C4-2B (cell line): Measurements from ENCODE around the gene FOXI1.

Experiments
- ZFX ChIP-seq: fragments of 450-650 bp; IDR thresholded peaks from 2 replicates; pipeline ENCODE4 v1.6.1; 2017
- TF ChIP-seq, protein P1 (sequence below): fragments of 450-650 bp; conservative IDR thresholded peaks from 2 replicates; pipeline ENCODE4 v1.5.1; 2017; ENCODE audit warnings: mild to moderate bottlenecking

DNA sequence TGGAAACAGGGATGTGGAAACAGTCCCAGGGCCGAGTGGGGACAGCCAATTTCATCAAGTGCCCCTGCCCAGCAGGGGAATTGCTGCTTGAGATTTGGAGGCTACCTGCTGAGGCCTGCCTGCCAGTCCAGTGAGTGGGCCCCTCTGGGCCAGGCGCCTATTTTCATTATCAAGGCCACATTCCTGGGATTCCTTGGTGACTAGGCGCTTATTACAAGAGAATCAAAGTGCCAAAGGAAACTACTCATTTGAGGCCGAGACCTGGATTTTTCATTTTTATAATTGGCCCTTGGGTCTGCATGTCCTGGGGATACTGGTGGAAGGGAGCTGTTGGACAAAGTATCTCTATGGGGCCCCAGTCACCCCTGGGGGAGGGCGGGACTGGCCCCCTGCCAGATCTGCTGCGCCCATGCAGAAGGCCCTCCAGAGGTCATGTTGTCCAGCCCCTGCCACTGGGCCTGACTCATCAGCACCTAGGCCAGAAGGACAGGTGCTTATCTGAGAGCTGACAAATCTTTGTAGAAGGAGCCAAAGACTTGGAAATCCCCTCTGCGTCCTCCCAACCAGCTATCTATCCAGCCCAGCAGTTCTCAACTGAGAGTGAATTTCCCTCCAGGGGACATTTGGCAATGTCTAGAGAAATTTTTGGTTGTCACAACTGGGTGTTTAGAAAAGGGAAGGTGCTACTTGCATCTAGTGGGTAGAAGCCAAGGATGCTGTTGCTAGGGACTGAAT lies 45.6 kb downstream of the FOXI1 start:
- TF ChIP-seq, protein P1, sequence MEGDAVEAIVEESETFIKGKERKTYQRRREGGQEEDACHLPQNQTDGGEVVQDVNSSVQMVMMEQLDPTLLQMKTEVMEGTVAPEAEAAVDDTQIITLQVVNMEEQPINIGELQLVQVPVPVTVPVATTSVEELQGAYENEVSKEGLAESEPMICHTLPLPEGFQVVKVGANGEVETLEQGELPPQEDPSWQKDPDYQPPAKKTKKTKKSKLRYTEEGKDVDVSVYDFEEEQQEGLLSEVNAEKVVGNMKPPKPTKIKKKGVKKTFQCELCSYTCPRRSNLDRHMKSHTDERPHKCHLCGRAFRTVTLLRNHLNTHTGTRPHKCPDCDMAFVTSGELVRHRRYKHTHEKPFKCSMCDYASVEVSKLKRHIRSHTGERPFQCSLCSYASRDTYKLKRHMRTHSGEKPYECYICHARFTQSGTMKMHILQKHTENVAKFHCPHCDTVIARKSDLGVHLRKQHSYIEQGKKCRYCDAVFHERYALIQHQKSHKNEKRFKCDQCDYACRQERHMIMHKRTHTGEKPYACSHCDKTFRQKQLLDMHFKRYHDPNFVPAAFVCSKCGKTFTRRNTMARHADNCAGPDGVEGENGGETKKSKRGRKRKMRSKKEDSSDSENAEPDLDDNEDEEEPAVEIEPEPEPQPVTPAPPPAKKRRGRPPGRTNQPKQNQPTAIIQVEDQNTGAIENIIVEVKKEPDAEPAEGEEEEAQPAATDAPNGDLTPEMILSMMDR = no peak
- TF ChIP-seq ZFX = no peak
